Neural progenitor cell (in vitro differentiated cells): ENCODE data around the gene OR10A2. TPM values are rescaled to one million over a fixed set of nuclear protein-coding genes. Genes with fewer than 3 reads are reported as not detected.
"Not testable (repeated sequence)": the region's sequence is repeated elsewhere in the genome, so short reads cannot be mapped to it uniquely, and the experiment has no call there.

Source experiments
- DNase-seq: peaks from one replicate; pipeline ENCODE4 v3.0.0-alpha.2; 2016; ENCODE audit warnings: low spot score
- H2AFZ ChIP-seq: fragments of 200-600 bp; sonication (generic); replicated peaks from 2 replicates; pipeline ENCODE4 v1.6.1; 2016; ENCODE audit warnings: antibody characterized with exemption
- H3F3A ChIP-seq: fragments of 200-600 bp; sonication (generic); 2 replicates; pipeline ENCODE4 v1.6.1; 2016; ENCODE audit warnings: antibody characterized with exemption, low read depth
- H3K27ac ChIP-seq: fragments of 200-600 bp; sonication (generic); 2 replicates; pipeline ENCODE4 v1.5.1; 2016; ENCODE audit warnings: mild to moderate bottlenecking
- H3K27me3 ChIP-seq: fragments of 200-600 bp; sonication (generic); 2 replicates; pipeline ENCODE4 v1.6.1; 2016; ENCODE audit warnings: mild to moderate bottlenecking, moderate library complexity
- H3K36me3 ChIP-seq: fragments of 200-600 bp; sonication (generic); 2 replicates; pipeline ENCODE4 v1.5.1; 2016
- H3K4me1 ChIP-seq: fragments of 200-600 bp; sonication (generic); 2 replicates; pipeline ENCODE4 v1.6.1; 2016; ENCODE audit warnings: mixed run types
- H3K4me2 ChIP-seq: fragments of 200-600 bp; sonication (generic); 2 replicates; pipeline ENCODE4 v1.6.1; 2016
- H3K4me3 ChIP-seq: fragments of 200-600 bp; sonication (generic); 2 replicates; pipeline ENCODE4 v1.5.1; 2016
- H3K79me2 ChIP-seq: fragments of 200-600 bp; sonication (generic); 2 replicates; pipeline ENCODE4 v1.6.1; 2016; ENCODE audit warnings: low read depth
- H3K9ac ChIP-seq: fragments of 200-600 bp; sonication (generic); 2 replicates; pipeline ENCODE4 v1.6.1; 2016
- H3K9me3 ChIP-seq: fragments of 200-600 bp; sonication (generic); 2 replicates; pipeline ENCODE4 v1.5.1; 2016; ENCODE audit warnings: low read depth
- H4K20me1 ChIP-seq: fragments of 200-600 bp; sonication (generic); 2 replicates; pipeline ENCODE4 v1.6.1; 2016; ENCODE audit warnings: low read depth
- H3K27ac Mint-ChIP-seq: 3 replicates; pipeline ENCODE4 v1.8.0; 2021; ENCODE audit warnings: mixed read lengths
- H3K27me3 Mint-ChIP-seq: 2 replicates; pipeline ENCODE4 v1.8.0; 2022; ENCODE audit warnings: low read depth, mild to moderate bottlenecking, inconsistent platforms, moderate library complexity, mixed read lengths; ENCODE audit not compliant: insufficient read depth
- H3K36me3 Mint-ChIP-seq: 3 replicates; pipeline ENCODE4 v1.8.0; 2021; ENCODE audit warnings: mixed read lengths
- H3K4me1 Mint-ChIP-seq: 3 replicates; pipeline ENCODE4 v1.8.0; 2021; ENCODE audit warnings: mixed read lengths
- H3K4me3 Mint-ChIP-seq: 3 replicates; pipeline ENCODE4 v1.8.0; 2021; ENCODE audit warnings: mild to moderate bottlenecking, moderate library complexity, mixed read lengths
- H3K9me3 Mint-ChIP-seq: 3 replicates; pipeline ENCODE4 v1.8.0; 2020; ENCODE audit warnings: mixed read lengths
- CTCF ChIP-seq: fragments of 200-600 bp; sonication (generic); IDR thresholded peaks from 2 replicates; pipeline ENCODE4 v1.5.1; 2017; ENCODE audit warnings: antibody characterized with exemption, mild to moderate bottlenecking
- EZH2 ChIP-seq: fragments of 200-600 bp; sonication (generic); IDR thresholded peaks from 2 replicates; pipeline ENCODE4 v1.6.1; 2017; ENCODE audit warnings: antibody characterized with exemption, mild to moderate bottlenecking, moderate library complexity
- EZH2phosphoT487 ChIP-seq: fragments of 200-600 bp; sonication (generic); IDR thresholded peaks from 2 replicates; pipeline ENCODE4 v1.6.1; 2017; ENCODE audit warnings: antibody characterized with exemption
- total RNA-seq: library from RNA; depleted of rRNA; stranded (reverse); fragments of >200 nt; gene quantifications from 2 replicates; pipeline ENCODE4 v1.2.3, GENCODE V29; 2015; ENCODE audit warnings: low replicate concordance

The OR10A2 gene
- total RNA-seq, 1 donor from 2014 or later, result not detected

- no peak within 1 kb of the TSS for H2AFZ ChIP-seq
- no peaks in the 10 kb centered on the region for H3K79me2 ChIP-seq
- Mint-ChIP-seq H3K27ac (no peak within 1 kb of the TSS), H3K9me3 (peaks cover 18% of the 10 kb centered on the region), H3K4me1 (peaks cover 9% of the 10 kb centered on the region), H3K4me3 (no peak within 1 kb of the TSS), H3K36me3 (no peaks in the 10 kb centered on the region), H3K27me3 (peaks cover 3% of the 10 kb centered on the region)
- no peaks in the 10 kb centered on the region for H3K27me3 ChIP-seq
- no peak for DNase-seq
- TF ChIP-seq EZH2, result no peak
- TF ChIP-seq EZH2phosphoT487, result no peak
- no peak for TF ChIP-seq CTCF
- no peaks in the 10 kb centered on the region for H3K9me3 ChIP-seq
- H3K36me3 ChIP-seq, result peaks cover 4% of the 10 kb centered on the region
- H3K9ac ChIP-seq, result no peak within 1 kb of the TSS
- H3K4me2 ChIP-seq, result no peak within 1 kb of the TSS
- peaks cover 16% of the 10 kb centered on the region for H3F3A ChIP-seq
- H3K4me3 ChIP-seq, result no peak within 1 kb of the TSS
- H3K27ac ChIP-seq, result no peak within 1 kb of the TSS
- peaks cover 18% of the 10 kb centered on the region for H3K4me1 ChIP-seq
- no peaks in the 10 kb centered on the region for H4K20me1 ChIP-seq
Observed at GRCh38 chr11:6845383-6845782, 17.5 kb upstream of the OR10A2 start, which contains the start of gene OR10A5. Gene OR10A5, plus strand, starts transcription at chr11:6845683. Its CDS starts 0 bp downstream, at chr11:6845683.

GRCh38 chr11:6850526-6850925 lies 12.3 kb upstream of the OR10A2 start:
- no peak overlapping the region for H3K4me3 ChIP-seq
- H3K27me3 ChIP-seq, result no peaks in the 10 kb centered on the region
- no peak overlapping the region for H3K27ac ChIP-seq
- no peaks in the 10 kb centered on the region for H3K9me3 ChIP-seq
- H2AFZ ChIP-seq, result no peak overlapping the region
- H3F3A ChIP-seq, result no peaks in the 10 kb centered on the region
- Mint-ChIP-seq H3K27me3 (peaks cover 3% of the 10 kb centered on the region), H3K4me1 (no peaks in the 10 kb centered on the region), H3K36me3 (peaks cover 2% of the 10 kb centered on the region), H3K4me3 (no peak overlapping the region), H3K9me3 (peaks cover 27% of the 10 kb centered on the region), H3K27ac (no peak overlapping the region)
- no peak overlapping the region for H3K4me2 ChIP-seq
- no peak for TF ChIP-seq EZH2
- TF ChIP-seq CTCF, result no peak
- TF ChIP-seq EZH2phosphoT487, result no peak
- H3K79me2 ChIP-seq, result no peaks in the 10 kb centered on the region
- no peaks in the 10 kb centered on the region for H4K20me1 ChIP-seq
- no peaks in the 10 kb centered on the region for H3K4me1 ChIP-seq
- no peaks in the 10 kb centered on the region for H3K36me3 ChIP-seq
- no peak for DNase-seq
- no peak overlapping the region for H3K9ac ChIP-seq

- DNase-seq, H3K9me3 ChIP-seq, H3K4me3 ChIP-seq, H3K4me3 Mint-ChIP-seq, H3K36me3 Mint-ChIP-seq, H3K27me3 ChIP-seq, H3K4me1 ChIP-seq, H3K9ac ChIP-seq, H3K27ac Mint-ChIP-seq, H3K79me2 ChIP-seq, H3K4me1 Mint-ChIP-seq, H3F3A ChIP-seq, H3K27me3 Mint-ChIP-seq, H2AFZ ChIP-seq, H3K4me2 ChIP-seq, H3K27ac ChIP-seq, H3K36me3 ChIP-seq, H4K20me1 ChIP-seq: not testable (repeated sequence)
- H3K9me3 Mint-ChIP-seq, result peaks cover 19% of the 10 kb centered on the region
Observed at GRCh38 chr11:6854801-6855200, 8.1 kb upstream of the OR10A2 start.

GRCh38 chr11:6855971-6856541 lies 6.8 kb upstream of the OR10A2 start:
- H3K4me1 ChIP-seq, result no peaks in the 10 kb centered on the region
- Mint-ChIP-seq H3K36me3 (peaks cover 2% of the 10 kb centered on the region), H3K4me1 (no peaks in the 10 kb centered on the region), H3K9me3 (peaks cover 15% of the 10 kb centered on the region), H3K27ac (no peak overlapping the region), H3K27me3 (peaks cover 2% of the 10 kb centered on the region), H3K4me3 (no peak overlapping the region)
- DNase-seq, result peak; percentile 60
- H2AFZ ChIP-seq, result no peak overlapping the region
- H3K79me2 ChIP-seq, result no peaks in the 10 kb centered on the region
- no peak overlapping the region for H3K4me2 ChIP-seq
- H3K36me3 ChIP-seq, result no peaks in the 10 kb centered on the region
- no peaks in the 10 kb centered on the region for H3K9me3 ChIP-seq
- H3K27me3 ChIP-seq, result no peaks in the 10 kb centered on the region
- no peaks in the 10 kb centered on the region for H4K20me1 ChIP-seq
- no peak overlapping the region for H3K4me3 ChIP-seq
- TF ChIP-seq CTCF (no peak), EZH2 (no peak), EZH2phosphoT487 (no peak)
- H3F3A ChIP-seq, result peaks cover 3% of the 10 kb centered on the region
- no peak overlapping the region for H3K27ac ChIP-seq
- H3K9ac ChIP-seq, result no peak overlapping the region
